HepG2 (cell line): ENCODE data around the gene LZTS2. TPM values are rescaled to one million over a fixed set of nuclear protein-coding genes. Genes with fewer than 3 reads are reported as not detected.
A peak's percentile ranks its signal among the peaks of the same experiment; 100 is the strongest.

Experiments
- AHR ChIP-seq: IDR thresholded peaks from 2 replicates; pipeline ENCODE4 v1.6.1; 2018; ENCODE audit warnings: missing genetic modification reagents, missing compliant biosample characterization
- ASH2L ChIP-seq: fragments of 300-600, 200-600 bp; sonication (generic); IDR thresholded peaks from 2 replicates; pipeline ENCODE4 v1.7.0; 2017; ENCODE audit warnings: low read depth, mild to moderate bottlenecking, moderate library complexity, mixed read lengths, low read length; ENCODE audit not compliant: insufficient read length
- BRD4 ChIP-seq: sonication (generic); formaldehyde crosslinking; IDR thresholded peaks from 2 replicates; pipeline ENCODE4 v1.4.0; 2020; ENCODE audit warnings: missing genetic modification reagents
- CREM ChIP-seq, 2 experiments: sonication (generic) in 1 of 2; formaldehyde crosslinking in 1 of 2; IDR thresholded peaks; 2 replicates each; pipeline versions ENCODE4 v1.4.0 to v1.6.1; 2016 to 2020; ENCODE audit warnings: antibody characterized with exemption in 1 of 2, mild to moderate bottlenecking in 1 of 2, missing genetic modification reagents in 1 of 2
- ELF4 ChIP-seq: sonication (generic); formaldehyde crosslinking; IDR thresholded peaks from 2 replicates; pipeline ENCODE4 v1.5.0; 2020; ENCODE audit warnings: missing genetic modification reagents, mild to moderate bottlenecking, moderate library complexity, borderline replicate concordance
- FOXO4 ChIP-seq: sonication (generic); formaldehyde crosslinking; conservative IDR thresholded peaks from 2 replicates; pipeline ENCODE4 v1.8.1; 2023; ENCODE audit warnings: missing genetic modification reagents
- GABPB1 ChIP-seq: IDR thresholded peaks from 2 replicates; pipeline ENCODE4 v1.6.1; 2016; ENCODE audit warnings: mild to moderate bottlenecking, missing genetic modification reagents, moderate library complexity, missing compliant biosample characterization
- HNF1B ChIP-seq: sonication (generic); formaldehyde crosslinking; IDR thresholded peaks from 2 replicates; pipeline ENCODE4 v1.5.1; 2020; ENCODE audit warnings: mild to moderate bottlenecking, moderate library complexity, missing genetic modification reagents
- NFIB ChIP-seq: sonication (generic); formaldehyde crosslinking; IDR thresholded peaks from 2 replicates; pipeline ENCODE4 v1.9.0; 2021; ENCODE audit warnings: missing genetic modification reagents, mild to moderate bottlenecking, borderline replicate concordance
- POLR2G ChIP-seq: fragments of 200-400 bp; formaldehyde crosslinking; IDR thresholded peaks from 2 replicates; pipeline ENCODE4 v1.6.1; 2018; ENCODE audit warnings: mild to moderate bottlenecking, low read depth, low read length, moderate library complexity
- SRF ChIP-seq: IDR thresholded peaks from 2 replicates; pipeline ENCODE4 v1.6.1; 2011; ENCODE audit warnings: mild to moderate bottlenecking, low read depth, low read length, moderate library complexity
- TBL1XR1 ChIP-seq: fragments of 150-350 bp; IDR thresholded peaks from 2 replicates; pipeline ENCODE4 v1.6.1; 2014; ENCODE audit warnings: borderline replicate concordance, low read length; ENCODE audit not compliant: partially characterized antibody
- ZFP1 ChIP-seq: IDR thresholded peaks from 2 replicates; pipeline ENCODE4 v1.6.1; 2016
- ZFP37 ChIP-seq: sonication (generic); formaldehyde crosslinking; IDR thresholded peaks from 2 replicates; pipeline ENCODE4 v1.4.0; 2020; ENCODE audit warnings: missing genetic modification reagents, borderline replicate concordance
- ZMYM4 ChIP-seq: sonication (generic); formaldehyde crosslinking; IDR thresholded peaks from 2 replicates; pipeline ENCODE4 v1.8.1; 2023; ENCODE audit warnings: mild to moderate bottlenecking, missing genetic modification reagents
- ZNF180 ChIP-seq: sonication (generic); formaldehyde crosslinking; IDR thresholded peaks from 2 replicates; pipeline ENCODE4 v1.4.0; 2020; ENCODE audit warnings: low read depth, missing genetic modification reagents, borderline replicate concordance
- ZNF33A ChIP-seq: sonication (generic); formaldehyde crosslinking; IDR thresholded peaks from 2 replicates; pipeline ENCODE4 v1.5.1; 2020; ENCODE audit warnings: missing genetic modification reagents, mild to moderate bottlenecking, moderate library complexity, borderline replicate concordance
- ZNF354B ChIP-seq: sonication (generic); formaldehyde crosslinking; IDR thresholded peaks from 2 replicates; pipeline ENCODE4 v1.8.0; 2022; ENCODE audit warnings: mild to moderate bottlenecking, missing genetic modification reagents
- ZNF574 ChIP-seq: sonication (generic); formaldehyde crosslinking; IDR thresholded peaks from 2 replicates; pipeline ENCODE4 v1.4.0; 2020; ENCODE audit warnings: missing genetic modification reagents
- ZNF784 ChIP-seq: sonication (generic); formaldehyde crosslinking; IDR thresholded peaks from 2 replicates; pipeline ENCODE4 v1.5.1; 2020; ENCODE audit warnings: missing genetic modification reagents, mild to moderate bottlenecking, borderline replicate concordance
- ZNF816 ChIP-seq: sonication (generic); formaldehyde crosslinking; IDR thresholded peaks from 2 replicates; pipeline ENCODE4 v1.8.0; 2022; ENCODE audit warnings: missing genetic modification reagents, mild to moderate bottlenecking, borderline replicate concordance
- ZSCAN25 ChIP-seq: sonication (generic); formaldehyde crosslinking; IDR thresholded peaks from 2 replicates; pipeline ENCODE4 v1.8.0; 2022; ENCODE audit warnings: mild to moderate bottlenecking, missing genetic modification reagents
- polyA plus RNA-seq, 8 experiments: library from polyadenylated mRNA; depleted of rRNA in 3 of 8; stranded (reverse) in 7 of 8; unstranded in 1 of 8; fragments of >200 nt; fragmentation: Illumina TruSeq in 4 of 8; extraction: Trizol in 4 of 8; gene quantifications; 2 replicates each; pipeline versions ENCODE4 v1.2.1 to v1.2.3, GENCODE V29; 2011 to 2016; ENCODE audit warnings: low read depth in 4 of 8, missing spikeins in 1 of 8, mixed read lengths in 1 of 8; ENCODE audit not compliant: insufficient read depth in 1 of 8
- total RNA-seq, 5 experiments: library from RNA; depleted of rRNA; stranded (reverse); fragments of >200 nt; fragmentation: Illumina TruSeq; extraction: Trizol; gene quantifications; 2 replicates each; pipeline ENCODE4 v1.2.3, GENCODE V29; 2016; ENCODE audit warnings: low read depth in 1 of 5

Gene LZTS2
- total and polyA plus RNA-seq, 2 of the 13 experiments (the other 11 are each of a cell fraction or from before 2014, with no cell fraction given) = 43.6 to 65.6 TPM

GRCh38 chr10:101031796-101032636, 32.4 kb downstream of the LZTS2 start (continued):
- TF ChIP-seq ELF4 (CRISPR knock-in tag) = no peak
- TF ChIP-seq ZSCAN25 (CRISPR knock-in tag) = no peak
- 0 out of 2 replicates have a peak, but pooled peaks have one; percentile 29 for TF ChIP-seq ZNF33A (CRISPR knock-in tag)
- TF ChIP-seq NFIB = no peak
- TF ChIP-seq POLR2G = peak; percentile 33; the same call in 1 of the 2 replicates
- TF ChIP-seq ZNF354B (CRISPR knock-in tag) = no peak
- TF ChIP-seq TBL1XR1 = no peak
- TF ChIP-seq GABPB1 (CRISPR knock-in tag) = peak; percentile 30; the same call in 1 of the 2 replicates
- TF ChIP-seq ZNF180 (CRISPR knock-in tag) = no peak
- TF ChIP-seq AHR (CRISPR knock-in tag) = no peak
- peak; percentile 33; the same call in 1 of the 2 replicates for TF ChIP-seq ZFP37 (CRISPR knock-in tag)
- peak; percentile 61; the same call in 1 of the 2 replicates for TF ChIP-seq HNF1B (CRISPR knock-in tag)
- 0 out of 2 replicates have a peak, but pooled peaks have one; percentile 17 for TF ChIP-seq BRD4 (CRISPR knock-in tag)
- peak; percentile 34; the same call in 1 of the 2 replicates for TF ChIP-seq CREM (IDR thresholded peaks at IDR 0.05)
- TF ChIP-seq CREM (CRISPR knock-in tag; IDR thresholded peaks at IDR 0.05) = no peak
- no peak for TF ChIP-seq ZNF816
- TF ChIP-seq ZNF574 (CRISPR knock-in tag) = peak; percentile 33; the same call in 1 of the 2 replicates
- no peak for TF ChIP-seq FOXO4 (CRISPR knock-in tag)
- 0 out of 2 replicates have a peak, but pooled peaks have one; percentile 19 for TF ChIP-seq ZMYM4
- no peak for TF ChIP-seq ASH2L
- no peak for TF ChIP-seq SRF
- TF ChIP-seq ZFP1 (CRISPR knock-in tag) = no peak
- TF ChIP-seq ZNF784 = 0 out of 2 replicates have a peak, but pooled peaks have one; percentile 17
